HG03565 (cell line): ENCODE results near the gene LLGL2.
A peak's percentile ranks its signal among the peaks of the same experiment; 100 is the strongest.
"Not testable (repeated sequence)": the region's sequence is repeated elsewhere in the genome, so short reads cannot be mapped to it uniquely, and the experiment has no call there.

Experiments used
- ATAC-seq: cut with Tn5 transposase; IDR thresholded peaks from one replicate; pipeline ENCODE4 v1.9.1; 2021; ENCODE audit warnings: mild to moderate bottlenecking, moderate library complexity; ENCODE audit not compliant: unreplicated experiment

The LLGL2 gene, protein sequence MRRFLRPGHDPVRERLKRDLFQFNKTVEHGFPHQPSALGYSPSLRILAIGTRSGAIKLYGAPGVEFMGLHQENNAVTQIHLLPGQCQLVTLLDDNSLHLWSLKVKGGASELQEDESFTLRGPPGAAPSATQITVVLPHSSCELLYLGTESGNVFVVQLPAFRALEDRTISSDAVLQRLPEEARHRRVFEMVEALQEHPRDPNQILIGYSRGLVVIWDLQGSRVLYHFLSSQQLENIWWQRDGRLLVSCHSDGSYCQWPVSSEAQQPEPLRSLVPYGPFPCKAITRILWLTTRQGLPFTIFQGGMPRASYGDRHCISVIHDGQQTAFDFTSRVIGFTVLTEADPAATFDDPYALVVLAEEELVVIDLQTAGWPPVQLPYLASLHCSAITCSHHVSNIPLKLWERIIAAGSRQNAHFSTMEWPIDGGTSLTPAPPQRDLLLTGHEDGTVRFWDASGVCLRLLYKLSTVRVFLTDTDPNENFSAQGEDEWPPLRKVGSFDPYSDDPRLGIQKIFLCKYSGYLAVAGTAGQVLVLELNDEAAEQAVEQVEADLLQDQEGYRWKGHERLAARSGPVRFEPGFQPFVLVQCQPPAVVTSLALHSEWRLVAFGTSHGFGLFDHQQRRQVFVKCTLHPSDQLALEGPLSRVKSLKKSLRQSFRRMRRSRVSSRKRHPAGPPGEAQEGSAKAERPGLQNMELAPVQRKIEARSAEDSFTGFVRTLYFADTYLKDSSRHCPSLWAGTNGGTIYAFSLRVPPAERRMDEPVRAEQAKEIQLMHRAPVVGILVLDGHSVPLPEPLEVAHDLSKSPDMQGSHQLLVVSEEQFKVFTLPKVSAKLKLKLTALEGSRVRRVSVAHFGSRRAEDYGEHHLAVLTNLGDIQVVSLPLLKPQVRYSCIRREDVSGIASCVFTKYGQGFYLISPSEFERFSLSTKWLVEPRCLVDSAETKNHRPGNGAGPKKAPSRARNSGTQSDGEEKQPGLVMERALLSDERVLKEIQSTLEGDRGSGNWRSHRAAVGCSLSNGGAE

DNA sequence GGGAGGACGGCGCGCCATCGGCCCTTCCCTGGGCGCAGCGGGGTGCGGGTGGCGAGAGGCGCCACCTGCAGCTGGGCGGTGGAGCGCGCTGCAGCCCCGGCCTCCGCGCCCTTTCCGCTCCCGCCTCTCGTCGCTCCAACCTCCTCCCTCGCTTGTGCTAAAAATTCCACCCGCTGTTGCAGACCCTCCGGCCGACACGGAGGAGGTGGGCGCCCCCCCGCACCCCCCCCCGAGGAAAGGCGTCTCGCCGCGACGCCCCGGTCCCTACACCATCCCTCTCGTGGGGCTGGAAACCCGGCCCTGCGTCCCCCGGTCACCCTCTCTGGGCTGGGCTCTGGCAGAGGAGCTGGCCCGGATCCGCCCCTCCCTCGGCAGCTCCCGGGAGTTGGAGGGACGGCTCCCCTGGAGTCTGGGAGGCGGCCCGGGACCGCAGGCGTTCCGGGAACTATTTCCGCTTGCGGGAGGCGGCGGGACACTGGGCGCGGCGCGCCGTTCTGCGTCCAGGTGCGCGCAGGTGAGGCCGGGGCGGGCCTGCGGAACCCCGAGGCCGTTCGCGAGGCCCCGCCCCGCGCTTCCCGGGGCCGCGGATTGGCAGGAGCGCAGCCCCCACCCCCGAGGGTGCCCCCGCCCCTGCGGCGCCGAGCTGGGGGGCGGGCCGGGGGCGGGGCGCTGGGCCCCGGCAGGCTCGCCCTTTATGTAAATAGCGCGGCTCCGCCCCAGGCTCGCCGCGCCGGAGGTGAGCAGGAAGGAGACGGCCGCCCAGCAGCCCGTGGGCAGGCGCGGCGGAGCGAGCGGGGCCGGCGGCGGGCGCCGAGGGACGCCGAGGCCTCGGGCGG is at the start of gene LLGL2:
Gene LLGL2, plus strand, starts transcription at position 728 of the 836 bp plus-strand sequence. CDS start 17,730 bp downstream, outside the sequence.
- peak; percentile 74 for ATAC-seq

DNA sequence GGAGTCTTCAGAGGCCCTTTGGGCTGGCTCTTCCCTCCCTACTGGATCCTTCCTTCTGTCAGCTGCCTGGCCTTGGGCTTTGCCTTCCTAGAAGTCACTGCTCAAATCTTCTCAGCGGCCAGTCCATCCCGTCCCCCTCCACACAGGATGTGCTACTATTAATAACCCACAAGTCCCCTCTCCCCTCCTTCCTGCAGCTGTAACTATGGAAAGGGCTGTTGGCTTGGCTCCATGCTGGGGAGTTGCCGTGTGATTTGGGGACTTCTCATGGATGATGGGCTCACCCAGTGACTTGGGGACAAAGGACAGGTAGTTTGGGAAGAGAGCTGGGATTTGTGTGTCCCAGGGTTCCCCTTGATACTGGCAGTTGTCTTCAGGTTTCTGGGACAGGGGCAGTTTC is 49.6 kb upstream of the LLGL2 start:
- no peak for ATAC-seq

DNA sequence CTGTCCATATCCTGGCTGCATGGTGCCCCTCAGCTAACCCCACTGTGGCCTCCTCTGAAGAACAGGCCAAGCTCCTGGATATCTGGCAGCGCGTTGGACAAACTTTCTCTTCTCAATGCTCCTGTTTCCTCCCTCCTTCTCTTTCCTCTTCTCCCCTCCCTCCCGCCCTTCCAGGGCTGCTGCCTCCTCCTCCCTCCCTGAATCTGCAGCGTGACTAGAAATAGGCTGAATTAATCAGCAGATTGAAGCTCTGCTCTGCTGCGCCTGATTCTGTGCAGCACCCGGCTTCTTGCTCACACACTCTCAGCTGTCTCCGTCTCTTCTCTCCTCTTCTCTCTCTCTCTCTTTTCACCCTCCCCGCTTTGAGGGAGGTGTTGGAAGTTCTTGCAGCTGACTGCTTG is 49.2 kb upstream of the LLGL2 start:
- no peak for ATAC-seq

DNA sequence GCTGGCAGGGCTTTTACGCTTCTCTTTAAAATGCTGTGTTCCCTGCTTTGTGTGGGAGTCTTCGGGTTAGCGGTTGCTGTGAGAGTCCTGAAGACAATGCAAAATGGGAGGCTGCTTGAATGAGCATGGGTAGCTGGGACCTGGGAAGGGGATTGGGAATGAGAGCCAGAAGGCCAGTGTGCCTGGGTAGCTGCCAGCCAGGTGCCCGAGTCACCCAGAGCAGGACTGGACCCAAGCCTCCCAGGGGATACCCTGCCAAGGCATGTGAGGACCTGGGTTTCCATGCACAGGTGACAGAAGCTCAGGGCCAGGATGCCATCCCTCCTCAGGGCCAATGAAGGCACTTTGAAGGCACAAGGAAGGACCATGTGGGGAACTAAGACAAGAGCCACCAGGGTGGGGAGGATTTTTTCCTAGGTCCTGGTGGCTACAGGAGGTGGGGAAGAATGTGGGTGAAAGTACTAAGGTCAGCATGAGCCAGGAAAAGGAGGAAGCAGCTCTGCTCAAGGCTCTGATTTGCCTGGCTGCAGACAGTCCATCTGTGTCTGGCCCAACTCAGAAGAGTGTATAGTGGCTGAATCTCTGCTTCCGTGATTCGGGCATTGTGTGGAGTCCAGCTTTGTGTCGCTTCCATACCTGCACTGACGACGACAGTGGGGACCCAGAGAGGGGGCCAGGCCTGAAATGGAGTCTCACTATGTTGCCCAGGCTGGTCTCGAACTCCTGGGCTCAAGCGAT is 48.6 kb upstream of the LLGL2 start:
- no peak for ATAC-seq

DNA sequence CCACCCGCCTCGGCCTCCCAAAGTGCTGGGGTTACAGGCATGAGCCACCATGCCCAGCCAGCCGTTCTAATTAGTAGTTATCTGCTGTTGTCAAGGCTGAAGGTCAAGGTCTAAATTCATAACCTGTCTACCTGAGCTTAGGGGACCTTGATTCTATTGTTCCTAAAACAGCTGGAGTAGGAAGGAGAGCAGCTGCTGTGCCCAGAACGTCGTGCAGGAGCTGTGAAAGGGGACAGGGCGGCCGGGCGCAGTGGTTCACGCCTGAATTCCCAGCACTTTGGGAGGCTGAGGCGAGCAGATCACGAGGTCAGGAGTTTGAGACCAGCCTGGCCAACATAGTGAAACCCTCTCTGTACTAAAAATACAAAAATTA is 48.0 kb upstream of the LLGL2 start:
- not testable (repeated sequence) for ATAC-seq

DNA sequence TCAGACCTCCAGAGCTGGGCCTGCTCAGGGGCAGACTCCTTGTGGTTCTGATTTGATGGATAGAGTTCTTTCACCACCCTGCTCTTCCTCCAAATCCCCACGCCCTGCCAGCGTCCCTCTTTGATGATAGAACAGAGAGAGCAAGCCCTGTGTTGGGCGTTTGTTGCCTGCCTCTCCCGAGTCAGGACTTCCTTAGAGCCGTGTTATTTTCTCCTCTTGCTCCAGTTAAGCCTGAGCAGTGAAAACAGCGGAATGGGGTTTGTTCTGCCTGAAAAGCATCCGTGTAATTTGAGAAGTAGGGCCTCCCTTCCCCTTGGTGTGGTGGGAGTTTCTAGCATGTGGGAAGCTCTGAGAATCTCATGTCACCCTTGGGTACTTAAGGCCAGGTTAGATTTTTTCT is 47.0 kb upstream of the LLGL2 start:
- no peak for ATAC-seq

DNA sequence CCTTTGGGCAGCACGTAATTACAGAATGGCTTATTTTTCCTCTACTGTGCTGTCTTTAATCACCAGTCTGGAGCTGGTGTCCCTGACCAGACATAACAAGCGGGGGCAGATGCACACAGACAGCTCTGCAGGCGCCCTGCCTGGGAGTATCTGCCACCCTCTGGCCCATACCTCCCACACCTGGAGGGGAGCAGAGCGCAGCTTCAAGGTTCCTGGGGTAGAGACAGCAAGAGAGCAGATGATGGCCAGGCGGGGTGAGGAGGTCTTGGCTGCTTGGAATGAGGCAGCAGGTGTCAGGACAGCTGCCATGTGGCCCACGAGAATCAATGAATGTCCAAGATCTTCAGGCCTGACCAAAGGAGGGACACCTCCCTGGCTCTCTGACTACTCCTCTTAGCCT is 45.2 kb upstream of the LLGL2 start:
- no peak for ATAC-seq

DNA sequence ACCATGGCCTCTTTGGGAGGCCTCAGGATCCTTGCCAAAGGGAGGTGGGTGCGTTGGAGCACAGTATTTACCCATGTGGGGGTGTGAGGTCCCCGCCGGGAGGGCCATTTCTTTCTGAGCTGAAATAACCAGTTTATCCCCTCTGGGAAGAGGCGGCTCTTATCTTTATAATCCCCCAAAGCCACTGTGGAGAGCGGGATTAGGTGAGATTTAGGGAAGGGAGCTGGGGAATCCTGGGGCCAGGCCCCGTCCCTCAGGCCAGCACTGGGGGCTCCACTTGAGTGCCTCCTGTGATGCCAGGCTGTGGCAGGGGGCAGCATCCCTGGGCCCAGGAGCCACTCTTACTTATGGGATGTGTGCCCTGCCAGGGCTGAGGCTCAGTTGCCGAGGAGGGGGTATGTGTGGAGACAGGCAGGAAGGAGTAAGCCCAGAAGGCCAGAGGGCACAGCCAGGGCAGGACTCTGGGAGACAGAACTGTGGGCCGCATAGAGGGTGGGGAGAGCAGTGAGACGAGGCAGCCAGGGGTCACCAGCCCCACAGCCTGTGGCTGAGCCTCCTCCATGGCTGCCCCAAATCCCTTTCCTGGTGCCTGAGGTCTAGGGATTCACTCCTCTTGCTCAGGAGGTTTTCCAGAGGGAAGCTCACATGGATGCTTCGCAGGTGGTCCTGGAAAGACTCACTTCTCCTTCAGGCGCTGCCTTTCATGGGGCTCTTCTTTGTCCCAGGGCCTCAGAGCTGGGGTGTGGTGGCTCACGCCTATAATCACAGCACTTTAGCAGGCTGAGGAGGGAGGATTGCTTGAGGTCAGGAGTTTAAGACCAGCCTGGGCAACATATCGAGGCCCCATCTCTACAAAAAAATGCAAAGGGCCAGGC is 44.1 kb upstream of the LLGL2 start:
- ATAC-seq = no peak

DNA sequence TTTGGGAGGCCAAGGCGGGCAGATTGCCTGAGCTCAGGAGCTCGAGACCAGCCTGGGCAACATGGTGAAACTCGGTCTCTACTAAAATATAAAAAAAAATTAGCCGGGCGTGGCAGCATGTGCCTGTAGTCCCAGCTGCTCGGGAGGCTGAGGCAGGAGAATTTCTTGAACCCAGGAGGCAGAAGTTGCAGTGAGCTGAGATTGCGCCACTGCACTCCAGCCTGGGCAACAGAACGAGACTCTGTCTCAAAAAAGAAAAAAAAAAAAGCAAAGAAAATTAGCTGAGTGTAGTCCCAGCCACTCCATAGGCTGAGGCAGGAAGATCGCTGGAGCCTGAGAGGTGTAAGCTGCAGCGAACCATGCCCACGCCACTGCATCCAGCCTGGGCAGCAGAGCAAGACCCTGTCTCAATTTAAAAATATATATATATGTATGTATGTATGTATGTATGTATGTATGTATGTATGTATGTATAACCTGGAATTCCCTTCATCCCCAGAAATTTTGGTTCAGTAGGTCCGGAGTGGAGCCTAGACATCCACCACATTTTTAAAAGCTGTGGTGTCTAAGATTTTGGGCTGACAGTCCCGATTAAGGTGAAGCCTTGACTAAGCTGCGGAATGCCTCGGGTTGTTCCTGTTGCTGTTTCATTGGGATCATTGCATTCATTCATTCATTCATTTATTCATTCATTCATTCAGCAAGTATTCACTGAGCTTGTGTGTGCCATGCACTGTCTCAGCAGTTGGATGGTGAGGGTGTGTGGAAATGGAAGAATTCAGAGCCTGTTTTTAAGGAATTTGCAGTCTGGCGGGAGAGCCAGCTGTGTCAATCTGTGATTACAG is 43.2 kb upstream of the LLGL2 start:
- ATAC-seq = no peak

DNA sequence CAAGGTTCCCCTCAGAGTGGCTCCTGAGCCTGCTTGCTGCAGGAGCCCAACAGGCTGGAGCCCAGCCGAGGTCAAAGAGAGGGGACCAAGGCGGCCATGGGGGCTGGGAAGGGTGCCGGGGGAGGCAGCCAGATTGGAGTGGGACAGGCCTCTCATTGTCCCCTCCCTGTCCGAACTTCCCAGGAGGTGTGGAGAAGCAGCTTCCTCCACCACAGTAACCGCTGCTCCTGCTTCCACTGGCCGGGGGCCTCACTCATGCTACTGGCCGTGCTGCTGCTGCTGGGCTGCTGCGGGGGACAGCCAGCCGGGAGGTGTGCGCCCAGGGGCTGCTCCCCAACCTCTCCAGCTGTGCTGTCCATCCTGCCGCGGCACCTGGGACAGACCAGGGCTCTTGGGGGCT is 39.8 kb upstream of the LLGL2 start:
- no peak for ATAC-seq

DNA sequence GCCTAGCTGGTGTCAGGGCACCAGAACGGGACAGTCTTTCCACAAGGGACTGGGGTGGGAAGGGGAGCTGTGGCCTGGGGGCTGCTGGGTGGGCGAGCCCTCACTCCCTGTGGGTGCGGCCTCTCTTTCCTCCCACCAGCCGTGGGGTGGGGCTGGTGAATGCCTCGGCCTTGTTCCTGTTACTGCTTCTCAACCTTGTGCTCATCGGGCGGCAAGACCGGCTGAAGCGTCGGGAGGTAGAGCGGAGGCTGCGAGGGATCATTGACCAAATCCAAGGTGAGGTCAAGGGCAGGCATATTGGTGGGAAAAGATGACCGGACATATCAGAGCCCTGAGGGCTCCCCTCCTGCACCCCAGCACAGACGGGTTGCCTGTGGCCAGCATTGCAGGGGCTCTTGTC is 39.3 kb upstream of the LLGL2 start:
- ATAC-seq = no peak

DNA sequence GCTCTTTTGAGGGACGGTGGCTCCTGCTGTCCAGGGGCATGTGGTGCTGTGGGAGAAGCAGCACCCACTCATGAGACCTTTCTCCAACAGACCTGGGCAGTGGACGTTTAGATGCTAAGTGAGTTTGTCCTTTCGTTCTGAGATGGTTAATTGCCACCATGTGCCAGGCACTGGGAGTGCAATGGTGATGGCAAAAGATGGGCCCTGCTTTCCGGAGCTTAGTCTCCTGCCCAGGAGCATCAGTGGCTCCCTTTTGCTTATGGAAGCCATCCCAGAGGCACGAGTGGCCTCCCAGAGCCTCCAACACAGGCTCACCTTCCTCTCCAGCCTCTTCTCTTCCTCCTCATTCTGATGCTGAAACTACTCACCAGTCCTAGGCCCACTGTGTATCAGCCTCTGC is 38.5 kb upstream of the LLGL2 start:
- no peak for ATAC-seq

DNA sequence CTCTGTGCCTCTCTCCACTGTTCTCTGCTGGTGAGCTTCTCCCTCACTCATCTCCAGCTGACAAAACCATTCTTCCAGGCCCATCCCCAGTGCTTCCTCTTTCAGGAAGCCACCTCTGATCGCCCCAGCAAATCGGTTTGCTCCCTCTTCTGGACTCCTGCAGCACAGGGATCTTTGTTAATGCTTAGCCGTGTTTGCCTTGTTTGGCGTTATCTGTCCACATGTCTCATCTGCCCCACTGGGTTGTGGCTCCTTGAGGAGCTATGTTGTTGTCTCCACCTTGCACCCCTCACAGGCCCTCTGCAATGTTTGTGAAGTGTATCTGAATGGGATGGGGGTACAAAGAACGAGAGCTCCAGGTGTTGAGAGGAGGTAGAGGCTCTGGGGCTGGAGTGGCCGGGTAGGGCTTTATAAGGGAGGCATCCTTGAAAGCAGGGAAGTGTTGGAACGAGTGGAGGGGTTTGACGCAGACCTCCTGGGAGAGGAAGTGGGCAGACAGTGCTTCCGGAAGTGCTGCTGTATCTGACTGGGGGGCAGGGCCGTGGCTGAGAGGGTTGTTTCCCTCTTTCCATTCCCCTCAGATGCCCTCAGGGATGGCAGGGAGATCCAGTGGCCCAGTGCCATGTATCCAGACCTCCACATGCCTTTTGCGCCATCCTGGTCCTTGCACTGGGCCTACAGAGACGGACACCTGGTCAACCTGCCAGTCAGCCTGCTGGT is 38.0 kb upstream of the LLGL2 start:
- ATAC-seq = no peak

DNA sequence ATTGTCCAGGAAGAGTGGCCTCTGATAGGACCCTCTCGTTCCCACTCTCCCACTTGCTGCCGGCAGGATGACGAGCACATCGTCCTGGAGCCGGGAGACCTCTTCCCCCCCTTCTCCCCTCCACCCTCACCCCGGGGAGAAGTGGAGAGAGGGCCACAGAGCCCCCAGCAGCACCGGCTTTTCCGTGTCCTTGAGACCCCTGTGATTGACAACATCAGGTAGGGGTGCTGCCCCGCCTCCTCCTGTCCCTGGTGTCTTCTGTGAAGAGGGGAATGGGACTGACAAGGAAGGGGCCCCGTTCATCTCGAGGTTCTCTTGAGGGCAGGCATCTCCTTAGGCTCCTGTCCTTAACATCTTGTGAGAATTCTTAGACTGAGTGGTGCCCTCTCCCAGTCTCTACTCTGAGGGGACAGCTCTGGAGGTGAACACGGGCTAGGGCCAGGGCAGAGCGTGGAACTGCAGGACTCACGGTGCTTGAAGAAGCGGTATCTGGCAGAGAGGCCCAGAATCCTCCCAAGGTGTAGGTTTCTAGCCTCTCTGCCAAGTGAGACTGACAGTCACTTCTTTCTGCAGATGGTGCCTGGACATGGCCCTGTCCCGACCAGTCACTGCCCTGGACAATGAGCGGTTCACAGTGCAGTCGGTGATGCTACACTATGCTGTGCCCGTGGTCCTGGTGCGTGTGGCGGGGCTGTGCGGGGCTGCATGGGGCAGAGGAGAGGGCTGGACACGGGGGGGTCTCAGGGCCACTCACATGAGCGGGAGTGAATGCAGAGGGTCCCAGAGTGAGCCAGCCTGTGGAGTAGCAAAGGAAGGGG is 36.6 kb upstream of the LLGL2 start:
- no peak for ATAC-seq

DNA sequence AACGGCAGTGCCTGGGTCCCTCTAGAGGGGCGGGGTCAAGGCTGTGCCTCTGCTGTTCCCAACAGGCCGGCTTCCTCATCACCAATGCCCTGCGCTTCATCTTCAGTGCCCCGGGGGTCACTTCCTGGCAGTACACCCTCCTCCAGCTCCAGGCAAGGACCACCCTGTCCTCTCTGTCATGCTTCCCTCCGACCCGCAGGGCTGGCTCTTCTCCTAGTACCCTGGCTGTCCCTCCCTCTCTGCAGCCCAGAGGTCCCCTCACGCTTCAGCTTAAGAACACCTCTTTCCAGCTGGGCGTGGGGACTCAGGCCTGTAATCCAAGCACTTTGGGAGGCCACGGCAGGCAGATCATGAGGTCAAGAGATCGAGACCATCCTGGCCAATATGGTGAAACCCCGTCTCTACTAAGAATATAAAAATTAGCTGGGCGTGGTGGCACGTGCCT is 36.0 kb upstream of the LLGL2 start:
- ATAC-seq = no peak

DNA sequence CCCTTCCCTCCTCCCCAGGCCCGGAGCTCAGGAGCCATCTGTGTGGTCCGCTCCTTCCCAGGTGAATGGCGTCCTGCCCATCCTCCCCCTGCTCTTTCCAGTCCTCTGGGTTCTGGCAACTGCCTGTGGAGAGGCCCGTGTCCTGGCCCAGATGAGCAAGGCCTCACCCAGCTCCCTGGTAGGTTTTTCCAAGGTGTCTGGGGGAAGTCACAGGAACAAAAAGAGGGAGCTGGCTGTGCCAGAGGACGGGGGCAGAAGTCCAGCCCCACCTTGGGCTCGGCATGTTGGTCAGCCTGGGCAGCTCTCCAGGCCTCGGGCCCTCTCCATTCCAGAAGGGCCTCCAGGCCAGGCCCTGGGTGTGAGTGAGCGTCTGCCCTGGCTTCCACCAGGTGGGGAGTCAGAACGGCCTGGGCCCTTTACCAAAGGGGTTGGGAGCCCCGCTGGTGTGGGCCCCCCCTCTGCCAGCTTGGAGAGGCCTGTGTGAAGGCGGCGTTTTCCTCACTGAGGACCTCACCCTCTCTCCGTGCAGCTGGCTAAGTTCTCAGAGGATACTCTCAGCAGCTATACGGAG is 35.2 kb upstream of the LLGL2 start:
- no peak for ATAC-seq
